ENCODE results near the gene VGLL2.

Gene VGLL2

DNA sequence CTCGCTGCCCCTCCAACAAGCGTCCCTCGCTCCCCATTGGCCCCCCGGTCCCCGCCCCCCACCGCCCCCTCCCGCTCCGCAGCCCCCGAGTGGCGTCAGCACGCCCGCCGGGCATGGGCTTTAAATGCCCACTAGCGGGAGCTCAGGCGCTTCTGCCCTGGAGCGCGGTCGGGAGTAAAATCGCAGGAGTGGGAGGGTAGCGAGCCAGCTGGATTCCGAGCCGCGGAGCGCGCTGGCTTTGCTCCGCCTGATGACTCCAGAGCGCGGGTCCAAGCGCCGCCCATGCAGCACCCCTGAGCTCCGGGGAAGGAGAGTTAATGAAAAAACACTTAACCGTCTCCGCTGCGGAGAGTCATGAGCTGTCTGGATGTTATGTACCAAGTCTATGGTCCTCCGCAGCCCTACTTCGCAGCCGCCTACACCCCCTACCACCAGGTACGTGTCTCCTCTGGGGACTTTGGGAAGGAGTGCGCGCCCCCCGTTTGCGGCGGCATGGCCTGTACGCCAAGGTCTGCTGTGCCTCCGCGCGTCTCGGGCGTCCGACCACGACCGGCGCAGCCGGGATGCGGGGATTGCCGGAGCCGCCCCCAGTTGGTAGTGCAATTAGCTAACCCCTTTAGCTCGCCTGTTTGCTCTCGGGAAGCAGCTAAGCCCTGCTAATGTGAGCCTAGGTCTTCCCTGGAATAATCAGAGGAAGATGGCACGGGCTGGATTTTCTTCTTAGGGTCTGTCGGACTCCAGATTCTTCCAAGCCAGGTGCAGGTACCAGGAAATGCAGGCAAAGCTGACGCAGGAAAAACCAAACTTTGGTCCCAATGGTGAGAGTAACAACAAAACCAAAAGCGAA, at the start of gene VGLL2:
Gene VGLL2 (plus strand): TSS at position 149 of the 847 bp plus-strand sequence. CDS start 206 bp downstream, at position 355.
- no peaks in the 10 kb centered on the region for H3F3A ChIP-seq (ENCODE audit: control insufficient read depth, insufficient read depth)
- no peaks in the 10 kb centered on the region for H3K4me1 ChIP-seq (ENCODE audit: control insufficient read depth, low read length)
- H3K9me3 ChIP-seq (ENCODE audit: control insufficient read depth, insufficient read depth, low read length), result no peaks in the 10 kb centered on the region
- H3K27ac ChIP-seq (ENCODE audit: low read depth, low read length), result no peak within 1 kb of the TSS
- H3K4me3 ChIP-seq (ENCODE audit: low read length), result no peak within 1 kb of the TSS
- no peaks in the 10 kb centered on the region for H3K9me2 ChIP-seq (replicated peaks; ENCODE audit: control insufficient read depth, low read length)
- no peaks in the 10 kb centered on the region for H3K79me2 ChIP-seq (ENCODE audit: control insufficient read depth, low read length)
- no peaks in the 10 kb centered on the region for H4K20me1 ChIP-seq (ENCODE audit: control insufficient read depth, insufficient read depth, low read depth, low read length)
- no peaks in the 10 kb centered on the region for H3K36me3 ChIP-seq (ENCODE audit: control insufficient read depth, low read length)
- peaks cover 16% of the 10 kb centered on the region for H3K27me3 ChIP-seq (ENCODE audit: control insufficient read depth, low read length)
- no peak for TF ChIP-seq EZH2phosphoT487 (IDR thresholded peaks at IDR 0.05; ENCODE audit: borderline replicate concordance, low read length)
- TF ChIP-seq, protein P1, sequence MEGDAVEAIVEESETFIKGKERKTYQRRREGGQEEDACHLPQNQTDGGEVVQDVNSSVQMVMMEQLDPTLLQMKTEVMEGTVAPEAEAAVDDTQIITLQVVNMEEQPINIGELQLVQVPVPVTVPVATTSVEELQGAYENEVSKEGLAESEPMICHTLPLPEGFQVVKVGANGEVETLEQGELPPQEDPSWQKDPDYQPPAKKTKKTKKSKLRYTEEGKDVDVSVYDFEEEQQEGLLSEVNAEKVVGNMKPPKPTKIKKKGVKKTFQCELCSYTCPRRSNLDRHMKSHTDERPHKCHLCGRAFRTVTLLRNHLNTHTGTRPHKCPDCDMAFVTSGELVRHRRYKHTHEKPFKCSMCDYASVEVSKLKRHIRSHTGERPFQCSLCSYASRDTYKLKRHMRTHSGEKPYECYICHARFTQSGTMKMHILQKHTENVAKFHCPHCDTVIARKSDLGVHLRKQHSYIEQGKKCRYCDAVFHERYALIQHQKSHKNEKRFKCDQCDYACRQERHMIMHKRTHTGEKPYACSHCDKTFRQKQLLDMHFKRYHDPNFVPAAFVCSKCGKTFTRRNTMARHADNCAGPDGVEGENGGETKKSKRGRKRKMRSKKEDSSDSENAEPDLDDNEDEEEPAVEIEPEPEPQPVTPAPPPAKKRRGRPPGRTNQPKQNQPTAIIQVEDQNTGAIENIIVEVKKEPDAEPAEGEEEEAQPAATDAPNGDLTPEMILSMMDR (IDR thresholded peaks at IDR 0.05; ENCODE audit: low read depth, low read length, poor library complexity, severe bottlenecking), result no peak
- no peak within 1 kb of the TSS for H3K4me2 ChIP-seq (ENCODE audit: low read length)

DNA sequence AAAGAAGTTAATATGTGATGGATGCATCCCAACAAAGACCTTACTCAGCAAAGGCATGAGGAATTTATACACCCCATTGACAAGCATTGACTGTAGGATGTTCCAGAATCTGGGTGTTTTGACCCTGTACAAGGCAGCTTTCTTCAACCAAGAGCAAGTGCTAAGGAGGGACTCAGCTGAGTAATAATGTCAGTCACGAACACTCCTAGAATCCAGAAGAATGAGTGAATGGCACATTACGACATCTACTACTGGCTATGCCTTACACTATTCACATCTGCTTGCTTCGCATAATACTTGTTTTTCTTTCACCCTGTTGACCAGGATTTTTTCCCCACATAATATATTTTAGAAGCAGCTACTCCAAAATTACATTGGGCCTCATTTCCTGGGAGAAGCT, 42.5 kb upstream of the VGLL2 start:
- Histone ChIP-seq H3K9me3 (ENCODE audit: control insufficient read depth, insufficient read depth, low read length) (no peaks in the 10 kb centered on the region), H3K36me3 (ENCODE audit: control insufficient read depth, low read length) (no peaks in the 10 kb centered on the region), H3K4me1 (ENCODE audit: control insufficient read depth, low read length) (no peaks in the 10 kb centered on the region), H3K27me3 (ENCODE audit: control insufficient read depth, low read length) (no peaks in the 10 kb centered on the region), H4K20me1 (ENCODE audit: control insufficient read depth, insufficient read depth, low read depth, low read length) (no peaks in the 10 kb centered on the region), H3F3A (ENCODE audit: control insufficient read depth, insufficient read depth) (no peaks in the 10 kb centered on the region), H3K4me2 (ENCODE audit: low read length) (no peak overlapping the region), H3K27ac (ENCODE audit: low read depth, low read length) (no peak overlapping the region), H3K79me2 (ENCODE audit: control insufficient read depth, low read length) (no peaks in the 10 kb centered on the region), H3K4me3 (ENCODE audit: low read length) (no peak overlapping the region), H3K9me2 (replicated peaks; ENCODE audit: control insufficient read depth, low read length) (no peaks in the 10 kb centered on the region)
- TF ChIP-seq EZH2phosphoT487 (IDR thresholded peaks at IDR 0.05; ENCODE audit: borderline replicate concordance, low read length), result no peak
- TF ChIP-seq, protein P1 (IDR thresholded peaks at IDR 0.05; ENCODE audit: low read depth, low read length, poor library complexity, severe bottlenecking), result no peak

DNA sequence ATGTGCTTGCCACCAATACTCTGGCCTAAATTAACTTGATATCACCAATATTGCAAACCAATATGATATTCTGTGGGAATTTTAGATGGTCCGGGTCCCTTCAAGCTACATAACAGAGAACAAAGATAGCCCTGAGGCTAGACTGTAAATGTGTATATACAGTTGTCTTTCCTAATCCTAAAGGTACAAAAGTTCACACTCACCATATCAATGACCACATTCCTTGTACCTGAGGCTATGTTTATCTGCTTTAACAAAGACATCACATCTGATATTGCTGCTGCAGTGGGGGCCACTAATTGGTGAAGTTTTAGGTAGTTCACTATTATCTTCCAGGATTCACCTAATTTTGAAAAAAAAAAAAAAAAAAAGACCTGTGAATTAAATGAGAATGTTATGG, 38.6 kb upstream of the VGLL2 start:
- Histone ChIP-seq H3K27me3 (ENCODE audit: control insufficient read depth, low read length) (no peaks in the 10 kb centered on the region), H3K4me3 (ENCODE audit: low read length) (no peak overlapping the region), H3K4me1 (ENCODE audit: control insufficient read depth, low read length) (no peaks in the 10 kb centered on the region), H3K27ac (ENCODE audit: low read depth, low read length) (no peak overlapping the region), H4K20me1 (ENCODE audit: control insufficient read depth, insufficient read depth, low read depth, low read length) (no peaks in the 10 kb centered on the region), H3K9me2 (replicated peaks; ENCODE audit: control insufficient read depth, low read length) (no peaks in the 10 kb centered on the region), H3K4me2 (ENCODE audit: low read length) (no peak overlapping the region), H3K9me3 (ENCODE audit: control insufficient read depth, insufficient read depth, low read length) (peaks cover 3% of the 10 kb centered on the region; the same call in 1 of the 2 replicates), H3F3A (ENCODE audit: control insufficient read depth, insufficient read depth) (no peaks in the 10 kb centered on the region), H3K79me2 (ENCODE audit: control insufficient read depth, low read length) (no peaks in the 10 kb centered on the region), H3K36me3 (ENCODE audit: control insufficient read depth, low read length) (no peaks in the 10 kb centered on the region)
- TF ChIP-seq, protein P1 (IDR thresholded peaks at IDR 0.05; ENCODE audit: low read depth, low read length, poor library complexity, severe bottlenecking), result no peak
- TF ChIP-seq EZH2phosphoT487 (IDR thresholded peaks at IDR 0.05; ENCODE audit: borderline replicate concordance, low read length), result no peak

Data from DOHH2 (cell line).